Vagina (tissue), 2 donors: ENCODE measurements around the gene SMYD5. TPM values are rescaled to one million over a fixed set of nuclear protein-coding genes. Genes with fewer than 3 reads are reported as not detected.

Source experiments
- DNase-seq, 2 donors: peaks; one replicate each; pipeline ENCODE4 v3.0.0-alpha.2; 2017; ENCODE audit errors: extremely low spot score in 2 of 2
- H3K27ac ChIP-seq: fragments of 200-600 bp; sonication (generic); one replicate; pipeline ENCODE4 v1.5.1; 2019
- H3K27me3 ChIP-seq: fragments of 200-600 bp; sonication (generic); one replicate; pipeline ENCODE4 v1.5.1; 2019
- H3K36me3 ChIP-seq, 2 donors: fragments of 200-600 bp; sonication (generic); one replicate each; pipeline ENCODE4 v1.5.1; 2017 to 2019
- H3K4me1 ChIP-seq: fragments of 200-600 bp; sonication (generic); one replicate; pipeline ENCODE4 v1.5.1; 2019
- H3K4me3 ChIP-seq, 2 donors: fragments of 200-600 bp; sonication (generic); 1 replicate in 1 of 2; 2 replicates in 1 of 2; pipeline ENCODE4 v1.5.1; 2016 to 2019
- H3K9me3 ChIP-seq: fragments of 200-600 bp; sonication (generic); one replicate; pipeline ENCODE4 v1.5.1; 2019
- CTCF ChIP-seq, 3 experiments: fragments of 450-650 bp in 2 of 3; fragments of 200-600 bp in 1 of 3; sonication (generic) in 1 of 3; IDR thresholded peaks; one replicate each; pipeline ENCODE4 v1.5.1; 2017 to 2019; ENCODE audit warnings: antibody characterized with exemption in 3 of 3, mild to moderate bottlenecking in 2 of 3, moderate library complexity in 2 of 3
- POLR2A ChIP-seq, 2 donors: fragments of 450-650 bp; IDR thresholded peaks; one replicate each; pipeline ENCODE4 v1.6.1; 2017; ENCODE audit warnings: antibody characterized with exemption in 2 of 2, mild to moderate bottlenecking in 2 of 2, moderate library complexity in 2 of 2
- POLR2AphosphoS5 ChIP-seq, 2 donors: sonication (generic); formaldehyde crosslinking; IDR thresholded peaks; one replicate each; pipeline ENCODE4 v1.9.0; 2017; ENCODE audit warnings: antibody characterized with exemption in 2 of 2, mild to moderate bottlenecking in 2 of 2, low read depth in 1 of 2; ENCODE audit not compliant: insufficient read depth in 1 of 2
- intact Hi-C: fragments of 100-400 bp; cut with DNase I; formaldehyde crosslinking; loops from one replicate; pipeline ENCODE4 v1.15.1; 2023
- total RNA-seq: library from RNA; depleted of rRNA; stranded (reverse); fragments of >200 nt; gene quantifications from one replicate; pipeline ENCODE4 v1.2.3, GENCODE V29; 2016

Gene SMYD5
- total RNA-seq, 1 donor from 2014 or later, result 16.0 TPM

GRCh38 chr2:73218298-73218697, 4.3 kb downstream of the SMYD5 start:
- Histone ChIP-seq H3K4me1 (peaks cover 24% of the 10 kb centered on the region), H3K27me3 (no peaks in the 10 kb centered on the region), H3K9me3 (no peaks in the 10 kb centered on the region), H3K4me3 (no peak overlapping the region), H3K36me3 (peaks cover 0 to 35% of the 10 kb centered on the region in 2 donors), H3K27ac (no peak overlapping the region)
- DNase-seq, result no peak
- TF ChIP-seq CTCF (IDR thresholded peaks at IDR 0.05) (no peak), POLR2AphosphoS5 (IDR thresholded peaks at IDR 0.05; ENCODE audit: insufficient read depth in 1 of 2, low read depth in 1 of 2) (no peak), POLR2A (IDR thresholded peaks at IDR 0.05) (no peak)
- intact Hi-C loops, result no loop called here

GRCh38 chr2:73223821-73224220, 9.8 kb downstream of the SMYD5 start:
- Histone ChIP-seq H3K27ac (no peak overlapping the region), H3K36me3 (peaks cover 0 to 51% of the 10 kb centered on the region in 2 donors), H3K4me1 (no peaks in the 10 kb centered on the region), H3K4me3 (no peak overlapping the region), H3K9me3 (no peaks in the 10 kb centered on the region), H3K27me3 (no peaks in the 10 kb centered on the region)
- no peak for TF ChIP-seq POLR2AphosphoS5 (IDR thresholded peaks at IDR 0.05; ENCODE audit: insufficient read depth in 1 of 2, low read depth in 1 of 2)
- TF ChIP-seq POLR2A (IDR thresholded peaks at IDR 0.05), result no peak
- no peak for TF ChIP-seq CTCF (IDR thresholded peaks at IDR 0.05)
- no peak for DNase-seq
- intact Hi-C loops, result no loop called here

- H3K4me1 ChIP-seq, result no peaks in the 10 kb centered on the region
- H3K36me3 ChIP-seq, result peaks cover 0 to 43% of the 10 kb centered on the region in 2 donors
- TF ChIP-seq POLR2AphosphoS5 (IDR thresholded peaks at IDR 0.05; ENCODE audit: insufficient read depth in 1 of 2, low read depth in 1 of 2) (no peak), CTCF (IDR thresholded peaks at IDR 0.05) (no peak), POLR2A (IDR thresholded peaks at IDR 0.05) (no peak)
- DNase-seq, result no peak
- no peaks in the 10 kb centered on the region for H3K27me3 ChIP-seq
- H3K9me3 ChIP-seq, result no peaks in the 10 kb centered on the region
- no peak overlapping the region for H3K4me3 ChIP-seq
- H3K27ac ChIP-seq, result no peak overlapping the region
- intact Hi-C loops, result no loop called here
Observed at GRCh38 chr2:73225513-73226360, 11.7 kb downstream of the SMYD5 start.

- intact Hi-C loops, result no loop called here
- H3K36me3 ChIP-seq, result peaks cover 0 to 31% of the 10 kb centered on the region in 2 donors
- H3K4me3 ChIP-seq, result no peak overlapping the region
- no peak for DNase-seq
- no peak overlapping the region for H3K27ac ChIP-seq
- no peak for TF ChIP-seq POLR2AphosphoS5 (IDR thresholded peaks at IDR 0.05; ENCODE audit: insufficient read depth in 1 of 2, low read depth in 1 of 2)
- TF ChIP-seq POLR2A (IDR thresholded peaks at IDR 0.05), result no peak
- no peak for TF ChIP-seq CTCF (IDR thresholded peaks at IDR 0.05)
- H3K4me1 ChIP-seq, result peaks cover under 1% of the 10 kb centered on the region
- H3K27me3 ChIP-seq, result no peaks in the 10 kb centered on the region
- no peaks in the 10 kb centered on the region for H3K9me3 ChIP-seq
Observed at GRCh38 chr2:73227086-73227485, 13.0 kb downstream of the SMYD5 start.

GRCh38 chr2:73228631-73229030, 14.6 kb downstream of the SMYD5 start:
- Histone ChIP-seq H3K4me1 (peaks cover 8% of the 10 kb centered on the region), H3K36me3 (peaks cover 0 to 16% of the 10 kb centered on the region in 2 donors), H3K4me3 (no peak overlapping the region), H3K27ac (no peak overlapping the region), H3K9me3 (no peaks in the 10 kb centered on the region), H3K27me3 (no peaks in the 10 kb centered on the region)
- intact Hi-C loops, result no loop called here
- TF ChIP-seq CTCF (IDR thresholded peaks at IDR 0.05) (no peak), POLR2A (IDR thresholded peaks at IDR 0.05) (no peak), POLR2AphosphoS5 (IDR thresholded peaks at IDR 0.05; ENCODE audit: insufficient read depth in 1 of 2, low read depth in 1 of 2) (no peak)
- no peak for DNase-seq
